GDM1 (cell line): ENCODE measurements around the gene NDST4.

Experiments used
- DNase-seq: peaks from one replicate; lab custom pipeline; 2025; lab: John Stamatoyannopoulos, UW

NDST4 gene

GRCh38 chr4:115113506-115114106 is at the start of gene NDST4:
TSS of gene NDST4 (minus strand) at chr4:115113620. CDS start at chr4:115077036, 36,584 bp downstream.
- no peak for DNase-seq

DNA sequence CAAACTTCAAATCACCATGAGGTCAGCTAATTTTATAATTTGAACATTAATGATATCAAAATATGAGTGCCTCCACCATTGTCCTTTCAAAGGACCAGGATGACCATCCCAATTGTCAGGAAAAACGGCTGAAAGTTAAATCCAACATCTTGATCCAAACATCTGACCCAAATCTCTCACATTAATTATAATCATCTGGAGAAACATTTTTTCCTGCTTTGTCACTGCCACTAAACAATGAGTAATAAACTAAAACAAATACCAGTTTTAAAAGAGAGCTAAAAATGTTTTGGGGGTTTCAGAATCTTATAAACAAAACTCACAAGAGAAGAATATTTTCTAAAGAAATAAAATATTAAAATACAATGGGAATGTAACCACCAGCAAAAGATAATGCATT is 45.7 kb upstream of the NDST4 start:
- DNase-seq = no peak

- no peak for DNase-seq
These were observed 44.9 kb upstream of the NDST4 start for GRCh38 chr4:115158296-115158695.

- no peak for DNase-seq
These were observed 41.4 kb upstream of the NDST4 start for GRCh38 chr4:115154826-115155225.

GRCh38 chr4:115152965-115153364 is 39.5 kb upstream of the NDST4 start:
- DNase-seq = no peak

DNA sequence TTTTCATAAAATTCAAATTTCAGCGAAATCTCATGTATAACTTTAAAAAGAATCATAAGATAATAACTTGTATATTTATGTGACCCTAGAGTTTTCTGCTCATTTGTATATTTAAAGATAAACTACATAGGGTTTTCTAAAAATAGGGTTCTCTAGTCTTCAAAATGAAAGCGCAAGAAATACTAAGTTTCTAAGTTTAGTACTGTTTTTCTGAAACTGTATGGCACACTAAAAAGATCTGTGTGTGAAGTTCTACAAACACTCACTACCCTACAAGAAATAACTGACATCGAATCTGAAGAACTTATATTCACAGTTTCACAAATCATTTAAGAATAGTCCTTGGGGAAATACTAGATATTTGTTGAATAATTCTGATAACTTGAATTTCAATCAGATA is 38.7 kb upstream of the NDST4 start:
- DNase-seq = no peak

DNA sequence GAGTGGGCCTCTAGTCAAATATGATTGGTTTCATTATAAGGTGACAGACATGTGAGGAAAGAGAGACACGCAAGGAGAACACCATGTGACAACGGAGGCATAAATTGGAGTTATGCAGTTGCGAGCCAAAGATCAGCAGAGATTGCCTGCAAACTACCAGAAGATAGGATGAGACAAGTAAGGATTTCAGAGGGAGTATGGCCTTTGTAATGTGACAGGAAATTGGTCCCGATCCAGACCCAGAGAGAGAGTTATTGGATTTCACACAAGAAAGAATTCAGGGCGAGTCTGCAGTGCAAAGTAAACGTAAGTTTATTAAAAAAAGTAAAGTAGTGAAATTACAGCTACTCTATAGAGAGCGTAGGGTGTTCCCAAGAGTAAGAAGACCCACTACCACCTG is 35.7 kb upstream of the NDST4 start:
- no peak for DNase-seq

GRCh38 chr4:115145393-115146160 is 32.2 kb upstream of the NDST4 start:
- no peak for DNase-seq

GRCh38 chr4:115128037-115128436 is 14.6 kb upstream of the NDST4 start:
- DNase-seq = no peak

- DNase-seq = no peak
These were observed 13.1 kb upstream of the NDST4 start for GRCh38 chr4:115126491-115126890.

DNA sequence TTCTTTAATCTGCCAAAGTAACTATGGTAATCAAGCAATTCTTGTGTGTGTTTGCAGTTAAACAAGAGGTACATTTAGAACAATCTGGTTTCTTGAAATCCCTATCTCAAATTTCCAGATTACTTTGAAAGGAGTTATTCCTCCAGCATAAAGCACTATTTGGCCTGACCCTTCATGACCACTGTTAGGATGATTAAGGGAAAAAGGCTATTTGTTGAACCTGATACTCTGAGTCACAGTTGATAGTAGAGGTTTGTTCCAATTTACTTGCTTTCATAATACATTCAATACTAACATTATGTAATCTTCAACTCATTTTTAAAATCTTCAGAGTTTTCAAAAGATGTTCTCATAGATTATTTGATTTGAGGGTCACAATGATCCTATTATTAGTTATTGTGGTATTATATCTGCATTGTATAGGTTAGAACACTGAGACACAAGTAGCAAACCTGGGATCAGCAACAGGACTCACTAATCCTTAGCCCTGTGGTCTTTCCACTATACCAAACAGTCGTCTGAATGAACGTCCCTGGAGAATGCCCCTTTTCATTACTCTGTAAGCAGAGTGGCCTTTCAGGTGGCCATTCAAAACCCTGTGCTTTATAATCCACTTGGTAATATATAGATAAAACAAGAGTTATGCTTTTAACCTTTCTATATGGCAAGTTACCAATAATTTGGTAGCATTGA is 8.1 kb upstream of the NDST4 start:
- no peak for DNase-seq

DNA sequence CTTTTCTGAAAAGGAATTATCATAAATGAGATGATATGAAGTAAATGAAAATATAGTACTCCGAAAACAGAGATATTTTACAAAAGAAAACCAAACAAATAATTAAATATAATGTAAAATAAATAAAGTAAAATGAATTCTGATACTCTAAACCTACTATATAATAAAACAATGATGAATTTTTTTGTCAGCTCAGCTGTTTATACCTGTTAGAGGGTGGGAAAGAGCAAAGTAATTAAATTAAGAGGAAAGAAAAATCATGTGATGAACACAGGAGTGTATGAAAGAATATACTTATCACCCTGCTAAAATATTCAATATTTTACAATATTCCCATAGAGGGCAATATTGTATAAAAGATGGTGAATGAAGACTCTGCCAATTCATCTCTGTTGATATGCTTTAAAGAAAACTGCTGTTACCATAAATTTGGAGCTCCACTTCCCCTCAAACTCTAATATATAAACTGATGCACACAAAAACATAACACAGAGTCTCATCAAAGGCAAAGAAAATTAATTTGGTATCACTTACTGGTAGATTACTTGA is 6.5 kb upstream of the NDST4 start:
- DNase-seq = no peak

GRCh38 chr4:115117651-115118050 is 4.2 kb upstream of the NDST4 start:
- no peak for DNase-seq

DNA sequence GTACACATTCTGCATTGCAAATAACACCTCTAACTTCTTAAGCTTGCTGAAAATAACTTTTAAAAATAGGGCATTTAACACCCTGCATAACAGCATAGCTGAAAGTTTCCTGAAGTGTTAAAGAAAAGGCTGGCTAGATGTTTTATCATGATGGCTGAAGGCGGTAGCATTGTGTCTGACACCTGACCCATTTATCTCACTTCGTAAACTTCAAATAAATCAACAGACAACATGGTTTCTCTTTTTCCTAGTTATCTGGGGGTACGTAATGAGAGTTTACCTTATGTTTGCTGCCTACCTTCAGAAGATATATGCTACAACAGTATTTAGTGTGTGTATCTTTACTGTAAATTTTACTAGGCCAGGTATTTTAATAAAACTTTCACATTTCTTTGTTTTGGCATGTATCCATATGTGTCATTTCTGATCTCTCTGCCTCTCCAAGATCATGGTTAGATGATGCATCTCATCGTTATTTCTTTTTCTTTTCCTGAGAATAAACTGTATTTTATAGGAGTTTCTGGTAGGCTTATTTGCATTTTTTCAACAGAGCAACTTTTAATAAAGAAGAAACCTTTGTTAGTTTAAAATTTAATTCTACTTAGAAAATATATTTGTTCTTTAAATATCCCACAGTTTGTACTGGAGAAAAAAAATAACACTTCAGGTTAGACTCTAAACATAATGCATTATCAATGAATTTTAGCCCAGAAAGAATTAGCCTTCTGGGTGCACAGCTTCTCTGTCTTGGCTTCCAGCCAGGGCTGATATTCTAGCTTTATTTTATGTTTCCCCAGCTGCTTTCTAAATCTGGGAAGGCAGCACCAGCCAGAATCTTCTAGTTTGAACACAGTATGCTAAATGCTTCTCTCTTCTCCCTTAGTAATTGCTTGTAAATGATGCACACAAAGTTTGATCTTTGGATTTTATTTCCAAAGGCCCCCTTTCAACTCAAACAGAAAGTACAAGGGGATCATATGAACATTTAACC is 2.9 kb downstream of the NDST4 start:
- DNase-seq = no peak

DNA sequence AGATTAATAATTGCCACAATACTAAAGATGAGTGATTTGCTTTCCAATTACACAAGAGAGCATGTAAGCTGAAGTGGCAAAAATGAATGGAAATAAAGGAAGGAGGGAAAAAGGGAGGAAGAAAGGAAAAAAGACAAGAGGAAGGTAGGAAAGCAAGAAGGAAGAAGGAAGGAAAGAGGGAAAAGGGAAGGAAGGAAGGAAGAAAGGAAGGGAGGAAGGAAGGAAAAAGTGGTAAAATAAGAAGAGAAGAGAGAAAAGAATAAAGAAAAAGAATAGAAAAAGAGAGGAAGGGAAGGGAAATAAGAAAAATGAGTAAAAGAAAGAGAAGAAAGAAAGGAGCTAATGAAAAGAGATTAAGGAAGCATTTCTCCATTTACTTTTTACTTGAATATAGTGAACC is 4.6 kb downstream of the NDST4 start:
- DNase-seq = no peak

DNA sequence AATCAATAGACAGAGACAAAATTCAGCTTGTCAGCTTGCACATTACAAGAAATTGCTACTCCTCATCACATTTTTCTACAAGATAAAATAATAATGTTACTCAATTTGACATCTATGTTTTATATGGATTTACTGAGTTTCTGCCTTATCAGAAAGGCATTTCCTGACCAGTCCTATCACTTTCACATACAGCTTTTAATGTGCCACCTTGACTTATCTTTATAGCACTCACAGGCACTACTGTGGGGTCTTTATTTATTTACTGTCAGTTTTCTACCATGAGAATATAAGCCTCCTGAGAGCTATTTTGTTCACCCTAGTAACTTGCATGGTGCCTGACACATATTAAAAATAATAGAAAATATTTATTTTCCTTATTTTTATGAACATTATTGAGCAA is 6.0 kb downstream of the NDST4 start:
- DNase-seq = no peak

DNA sequence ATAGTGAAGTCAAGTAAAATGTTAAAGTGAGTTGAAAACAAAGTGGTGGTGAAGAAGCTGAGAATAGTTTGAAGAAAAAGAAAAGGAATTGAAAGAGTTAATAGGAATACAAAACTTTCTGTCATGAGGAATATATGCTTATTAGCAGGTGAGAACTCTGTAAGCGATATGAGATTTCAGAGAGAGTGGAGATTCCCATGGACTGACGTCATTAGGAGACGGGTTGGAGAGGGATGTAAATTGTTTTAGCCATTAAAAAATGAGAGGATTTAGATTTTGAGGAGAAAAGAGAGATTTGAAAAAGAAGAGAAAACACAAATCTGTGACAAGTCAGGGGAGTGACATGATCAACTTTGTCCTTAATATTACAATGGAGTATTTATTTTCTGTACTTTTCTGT is 11.7 kb downstream of the NDST4 start:
- DNase-seq = no peak

DNA sequence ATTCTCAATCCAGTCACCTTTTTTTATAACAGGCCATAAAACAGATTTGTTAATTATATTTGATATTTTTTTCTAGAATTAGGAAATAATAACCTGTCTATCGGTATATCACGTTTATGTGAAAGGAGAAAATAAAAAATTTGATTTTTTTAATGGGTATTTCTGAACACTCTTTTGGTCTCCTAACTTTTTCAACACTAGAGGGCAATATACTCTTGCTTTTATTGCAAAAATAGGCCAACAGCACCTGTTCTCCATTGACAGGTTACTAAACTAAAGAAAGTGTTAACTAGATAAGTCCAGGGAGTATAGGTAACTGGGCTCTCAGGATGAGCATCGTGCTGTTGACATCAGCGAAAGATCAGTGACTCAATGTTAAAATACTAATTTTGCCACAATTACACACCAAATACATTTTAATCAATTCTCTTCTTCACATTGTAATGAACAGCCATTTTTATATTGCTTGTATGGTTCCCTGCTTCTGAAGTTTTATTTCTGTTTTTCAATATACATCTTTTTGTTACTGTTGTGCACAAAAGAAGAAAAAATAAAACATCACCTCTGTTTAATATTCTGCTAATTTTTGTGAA is 22.8 kb downstream of the NDST4 start:
- DNase-seq = no peak

GRCh38 chr4:115082633-115083032 is 30.8 kb downstream of the NDST4 start:
- no peak for DNase-seq

- no peak for DNase-seq
These were observed 36.7 kb downstream of the NDST4 start for GRCh38 chr4:115076691-115077090.

DNA sequence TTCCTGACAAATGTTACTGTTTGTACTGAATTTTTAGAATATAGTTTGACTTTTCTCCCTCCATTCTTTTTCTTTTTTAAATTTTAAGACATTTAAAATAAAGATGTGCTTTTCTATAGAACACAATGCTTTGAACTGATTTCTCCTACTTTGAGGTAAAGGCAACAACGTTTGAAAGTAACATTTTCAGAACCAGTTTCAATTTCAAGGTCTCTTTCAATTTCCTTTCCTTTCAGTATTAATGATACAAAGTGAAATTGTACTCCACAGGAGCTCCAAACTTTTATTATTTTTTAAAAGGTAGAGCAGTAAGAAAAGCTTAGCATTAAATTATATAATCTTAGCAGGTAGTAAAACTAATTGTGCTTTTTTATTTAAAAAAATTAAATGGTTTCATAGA is 54.9 kb downstream of the NDST4 start:
- DNase-seq = no peak
